Measurements from ENCODE around the gene R3HDM4.
"Not testable (repeated sequence)": the region's sequence is repeated elsewhere in the genome, so short reads cannot be mapped to it uniquely, and the experiment has no call there.

Gene R3HDM4

GRCh38 chr19:892894-893689 is 19.9 kb downstream of the R3HDM4 start, which contains the start of the genes MED16 and RNU6-9:
TSS of gene MED16 (minus strand) at chr19:893187. CDS start at chr19:891131, 2,056 bp downstream.
TSS of gene RNU6-9 (plus strand) at chr19:893484.
- DNase-seq (peak; percentile 87 to 88 (median 88)), ATAC-seq (replicated peaks) (peak; percentile 97)
- Mint-ChIP-seq H3K9me3 (no peaks in the 10 kb centered on the region), H3K36me3 (ENCODE audit: insufficient read depth) (peaks cover 52% of the 10 kb centered on the region), H3K4me3 (peak within 1 kb of the TSS; percentile 95 to 96), H3K27me3 (no peaks in the 10 kb centered on the region), H3K27ac (peak within 1 kb of the TSS; percentile 100), H3K4me1 (ENCODE audit: low read depth in 2 of 2) (peaks cover 16 to 18% of the 10 kb centered on the region in 2 donors)

GRCh38 chr19:892243-892893 is 20.7 kb downstream of the R3HDM4 start:
- no peak for ATAC-seq (replicated peaks)
- Mint-ChIP-seq H3K4me1 (ENCODE audit: low read depth in 2 of 2) (peaks cover 16 to 18% of the 10 kb centered on the region in 2 donors), H3K4me3 (peak overlapping the region; percentile 95 to 96), H3K27ac (peak overlapping the region; percentile 100), H3K9me3 (no peaks in the 10 kb centered on the region), H3K27me3 (no peaks in the 10 kb centered on the region), H3K36me3 (ENCODE audit: insufficient read depth) (peaks cover 53% of the 10 kb centered on the region)
- DNase-seq: no peak

- not testable (repeated sequence) for DNase-seq; ATAC-seq (replicated peaks); H3K27me3 Mint-ChIP-seq; H3K9me3 Mint-ChIP-seq
- peaks cover 47% of the 10 kb centered on the region for H3K36me3 Mint-ChIP-seq (ENCODE audit: insufficient read depth)
- peak overlapping the region; percentile 95 to 96 for H3K4me3 Mint-ChIP-seq
- H3K27ac Mint-ChIP-seq: peak overlapping the region; percentile 100
- H3K4me1 Mint-ChIP-seq (ENCODE audit: low read depth in 2 of 2): peaks cover 16 to 18% of the 10 kb centered on the region in 2 donors
Measured at GRCh38 chr19:891421-892200, 21.4 kb downstream of the R3HDM4 start.

- Mint-ChIP-seq H3K36me3 (ENCODE audit: insufficient read depth) (peaks cover 40% of the 10 kb centered on the region), H3K9me3 (no peaks in the 10 kb centered on the region), H3K4me3 (peak overlapping the region; percentile 68 to 77), H3K27me3 (no peaks in the 10 kb centered on the region), H3K27ac (no peak overlapping the region), H3K4me1 (ENCODE audit: low read depth in 2 of 2) (peaks cover 16 to 18% of the 10 kb centered on the region in 2 donors)
- ATAC-seq (replicated peaks) (no peak), DNase-seq (no peak)
Measured at GRCh38 chr19:890831-891230, 22.2 kb downstream of the R3HDM4 start.

GRCh38 chr19:889662-890295 is 23.2 kb downstream of the R3HDM4 start:
- DNase-seq: no peak
- H3K36me3 Mint-ChIP-seq (ENCODE audit: insufficient read depth): peaks cover 34% of the 10 kb centered on the region
- no peak overlapping the region for H3K4me3 Mint-ChIP-seq
- H3K27ac Mint-ChIP-seq: no peak overlapping the region
- no peaks in the 10 kb centered on the region for H3K27me3 Mint-ChIP-seq
- H3K9me3 Mint-ChIP-seq: no peaks in the 10 kb centered on the region
- peaks cover 16 to 18% of the 10 kb centered on the region in 2 donors for H3K4me1 Mint-ChIP-seq (ENCODE audit: low read depth in 2 of 2)
- no peak for ATAC-seq (replicated peaks)

- ATAC-seq (replicated peaks): no peak
- Mint-ChIP-seq H3K27ac (no peak overlapping the region), H3K36me3 (ENCODE audit: insufficient read depth) (peaks cover 26% of the 10 kb centered on the region), H3K4me3 (no peak overlapping the region), H3K27me3 (no peaks in the 10 kb centered on the region), H3K9me3 (no peaks in the 10 kb centered on the region), H3K4me1 (ENCODE audit: low read depth in 2 of 2) (peaks cover 13 to 18% of the 10 kb centered on the region in 2 donors)
- DNase-seq: no peak
Measured at GRCh38 chr19:888581-889385, 24.2 kb downstream of the R3HDM4 start.

GRCh38 chr19:887599-887998 is 25.4 kb downstream of the R3HDM4 start:
- Mint-ChIP-seq H3K27me3 (no peaks in the 10 kb centered on the region), H3K27ac (no peak overlapping the region), H3K4me1 (ENCODE audit: low read depth in 2 of 2) (peaks cover 5 to 9% of the 10 kb centered on the region in 2 donors), H3K36me3 (ENCODE audit: insufficient read depth) (peaks cover 16% of the 10 kb centered on the region), H3K9me3 (no peaks in the 10 kb centered on the region), H3K4me3 (no peak overlapping the region)
- DNase-seq: no peak
- no peak for ATAC-seq (replicated peaks)

GRCh38 chr19:887072-887471 is 25.9 kb downstream of the R3HDM4 start:
- Mint-ChIP-seq H3K9me3 (no peaks in the 10 kb centered on the region), H3K4me3 (no peak overlapping the region), H3K36me3 (ENCODE audit: insufficient read depth) (peaks cover 14% of the 10 kb centered on the region), H3K27me3 (no peaks in the 10 kb centered on the region), H3K4me1 (ENCODE audit: low read depth in 2 of 2) (peaks cover under 1 to 6% of the 10 kb centered on the region in 2 donors), H3K27ac (peak overlapping the region in 1 of 2 donors; percentile 49)
- no peak for DNase-seq
- no peak for ATAC-seq (replicated peaks)

- Mint-ChIP-seq H3K4me3 (no peak overlapping the region), H3K9me3 (no peaks in the 10 kb centered on the region), H3K27me3 (no peaks in the 10 kb centered on the region), H3K4me1 (ENCODE audit: low read depth in 2 of 2) (no peaks in the 10 kb centered on the region), H3K27ac (no peak overlapping the region), H3K36me3 (ENCODE audit: insufficient read depth) (peaks cover 22% of the 10 kb centered on the region)
- ATAC-seq (replicated peaks) (no peak), DNase-seq (no peak)
Measured at GRCh38 chr19:885536-886224, 27.3 kb downstream of the R3HDM4 start.

- Mint-ChIP-seq H3K4me3 (no peak overlapping the region), H3K9me3 (no peaks in the 10 kb centered on the region), H3K27me3 (no peaks in the 10 kb centered on the region), H3K36me3 (ENCODE audit: insufficient read depth) (peaks cover 22% of the 10 kb centered on the region), H3K27ac (no peak overlapping the region), H3K4me1 (ENCODE audit: low read depth in 2 of 2) (no peaks in the 10 kb centered on the region)
- DNase-seq (no peak), ATAC-seq (replicated peaks) (no peak)
Measured at GRCh38 chr19:884420-885211, 28.4 kb downstream of the R3HDM4 start.

GRCh38 chr19:883661-884211 is 29.3 kb downstream of the R3HDM4 start:
- no peaks in the 10 kb centered on the region for H3K4me1 Mint-ChIP-seq (ENCODE audit: low read depth in 2 of 2)
- H3K9me3 Mint-ChIP-seq: no peaks in the 10 kb centered on the region
- no peak overlapping the region for H3K27ac Mint-ChIP-seq
- ATAC-seq (replicated peaks) (no peak), DNase-seq (no peak)
- no peaks in the 10 kb centered on the region for H3K27me3 Mint-ChIP-seq
- peaks cover 22% of the 10 kb centered on the region for H3K36me3 Mint-ChIP-seq (ENCODE audit: insufficient read depth)
- H3K4me3 Mint-ChIP-seq: no peak overlapping the region
